Ovary (tissue), 9 donors: ENCODE data around the gene MAN2A1. TPM values are rescaled to one million over a fixed set of nuclear protein-coding genes. Genes with fewer than 3 reads are reported as not detected.

Experiments
- DNase-seq, 5 donors: peaks; one replicate each; pipeline ENCODE4 v3.0.0-alpha.2; 2019 to 2020
- H3K27ac ChIP-seq, 2 donors: fragments of 200-600 bp; one replicate each; pipeline versions ENCODE4 v1.5.1 to v1.8.0; 2019 to 2022
- H3K27me3 ChIP-seq: fragments of 200-600 bp; one replicate; pipeline ENCODE4 v1.8.0; 2022
- H3K36me3 ChIP-seq: fragments of 200-600 bp; sonication (generic); one replicate; pipeline ENCODE4 v1.5.1; 2019
- H3K4me1 ChIP-seq: one replicate; pipeline ENCODE4 v1.8.1; 2013; ENCODE audit warnings: mild to moderate bottlenecking, moderate library complexity; ENCODE audit not compliant: insufficient read depth
- H3K4me3 ChIP-seq: fragments of 200-600 bp; sonication (generic); one replicate; pipeline ENCODE4 v1.5.1; 2017
- H3K9me3 ChIP-seq, 2 donors: fragments of 200-600 bp in 1 of 2; sonication (generic) in 1 of 2; one replicate each; pipeline versions ENCODE4 v1.5.1 to v1.8.1; 2013 to 2019; ENCODE audit warnings: mild to moderate bottlenecking in 1 of 2, moderate library complexity in 1 of 2
- CTCF ChIP-seq, 3 donors: fragments of 450-650 bp in 2 of 3; fragments of 200-600 bp in 1 of 3; IDR thresholded peaks; one replicate each; pipeline versions ENCODE4 v1.5.1 to v1.8.0; 2016 to 2022; ENCODE audit warnings: antibody characterized with exemption in 3 of 3, mild to moderate bottlenecking in 1 of 3
- EP300 ChIP-seq: sonication (generic); formaldehyde crosslinking; IDR thresholded peaks from one replicate; pipeline ENCODE4 v1.6.1; 2017; ENCODE audit warnings: antibody characterized with exemption
- POLR2A ChIP-seq: fragments of 450-650 bp; IDR thresholded peaks from one replicate; pipeline ENCODE4 v1.6.1; 2017; ENCODE audit warnings: antibody characterized with exemption, mild to moderate bottlenecking, moderate library complexity
- WGBS, 3 donors: extraction: QIAGEN DNeasy Blood & Tissue Kit in 1 of 3; methylation state at CpG; one replicate each; pipeline versions ENCODE4 v1.1.5 to v1.1.7; 2013 to 2017; 5-methylcytosine and 5-hydroxymethylcytosine counted together
- intact Hi-C, 4 donors: fragments of 100-400 bp; cut with DNase I; formaldehyde crosslinking; loops; one replicate each; pipeline versions ENCODE4 v1.11.0 to v1.15.1; 2022 to 2023
- polyA plus RNA-seq, 2 donors: library from polyadenylated mRNA; stranded (reverse); fragments of 200-250 nt in 1 of 2; fragments of 350-450 nt in 1 of 2; fragmentation: Illumina TruSeq in 1 of 2; extraction: RNeasy Lipid Tissue Mini Kit (QIAGEN cat#74804) in 1 of 2; gene quantifications; one replicate each; pipeline ENCODE4 v1.2.3, GENCODE V29; 2013 to 2014
- total RNA-seq, 7 donors: library from RNA; depleted of rRNA in 2 of 7; stranded (reverse); fragments of >200 nt in 2 of 7; fragmentation: NEBNext Ultra II Directional in 3 of 7; extraction: Animal tissue kit (Norgen Biotek cat#: 25700) in 3 of 7; gene quantifications; one replicate each; pipeline versions ENCODE4 v1.1.0 to v1.2.4, GENCODE V29; 2016 to 2023
- donor health status: DM: no; HTN: no; CAD: no; lungs with moderate emphysema.
- donor health status: DM: no; HTN: no; CAD: no.
- donor health status: Bipolar disorder and iron deficiency.
- donor health status: DM: yes; HTN: yes; CAD: no.
- donor health status: DM: no; HTN: no; CAD: no.
- donor health status: DM: yes; HTN: yes; CAD: no.

Gene MAN2A1
- total and polyA plus RNA-seq, 9 donors, result 10.7 to 56.5 (median 31.1) TPM

GRCh38 chr5:109857405-109858031 lies 167.8 kb downstream of the MAN2A1 start:
- TF ChIP-seq EP300, result no peak
- TF ChIP-seq CTCF (IDR thresholded peaks at IDR 0.05), result no peak
- TF ChIP-seq POLR2A, result no peak
- Histone ChIP-seq H3K36me3 (no peaks in the 10 kb centered on the region), H3K4me3 (no peak overlapping the region), H3K27me3 (no peaks in the 10 kb centered on the region), H3K9me3 (no peaks in the 10 kb centered on the region), H3K4me1 (no peaks in the 10 kb centered on the region), H3K27ac (no peak overlapping the region)
- 91 to 94% (median 94%) methylated on average over 8 of the region's 8 CpGs for WGBS, 3 donors
- DNase-seq, result no peak
- intact Hi-C loops, result no loop called here

GRCh38 chr5:109859537-109859936 lies 169.8 kb downstream of the MAN2A1 start:
- H3K9me3 ChIP-seq, result no peaks in the 10 kb centered on the region
- H3K27me3 ChIP-seq, result no peaks in the 10 kb centered on the region
- no peaks in the 10 kb centered on the region for H3K36me3 ChIP-seq
- H3K4me3 ChIP-seq, result no peak overlapping the region
- DNase-seq, result no peak
- no peak overlapping the region for H3K27ac ChIP-seq
- H3K4me1 ChIP-seq, result no peaks in the 10 kb centered on the region
- intact Hi-C loops, result no loop called here
- TF ChIP-seq POLR2A, result no peak
- no peak for TF ChIP-seq EP300
- TF ChIP-seq CTCF (IDR thresholded peaks at IDR 0.05), result no peak

GRCh38 chr5:109862301-109862700 lies 172.6 kb downstream of the MAN2A1 start:
- Histone ChIP-seq H3K27ac (no peak overlapping the region), H3K36me3 (no peaks in the 10 kb centered on the region), H3K4me1 (no peaks in the 10 kb centered on the region), H3K27me3 (no peaks in the 10 kb centered on the region), H3K9me3 (no peaks in the 10 kb centered on the region), H3K4me3 (no peak overlapping the region)
- no peak for DNase-seq
- TF ChIP-seq CTCF (IDR thresholded peaks at IDR 0.05), result no peak
- no peak for TF ChIP-seq EP300
- 89 to 93% (median 92%) methylated on average over 2 of the region's 2 CpGs for WGBS, 3 donors
- intact Hi-C loops, result no loop called here

GRCh38 chr5:109863752-109864151 lies 174.0 kb downstream of the MAN2A1 start:
- no peaks in the 10 kb centered on the region for H3K36me3 ChIP-seq
- H3K9me3 ChIP-seq, result no peaks in the 10 kb centered on the region
- H3K4me3 ChIP-seq, result no peak overlapping the region
- intact Hi-C loops, result no loop called here
- H3K27ac ChIP-seq, result no peak overlapping the region
- no peak for DNase-seq
- no peaks in the 10 kb centered on the region for H3K4me1 ChIP-seq
- WGBS, 3 donors, result 76 to 85% (median 79%) methylated on average over 1 of the region's 1 CpG
- TF ChIP-seq CTCF (IDR thresholded peaks at IDR 0.05) (no peak), POLR2A (no peak)
- no peaks in the 10 kb centered on the region for H3K27me3 ChIP-seq
